HG03175 (cell line): ENCODE data around the gene SYT4.
"Not testable (repeated sequence)": the region's sequence is repeated elsewhere in the genome, so short reads cannot be mapped to it uniquely, and the experiment has no call there.

Source experiments
- ATAC-seq: cut with Tn5 transposase; IDR thresholded peaks from one replicate; pipeline ENCODE4 v1.9.1; 2021; ENCODE audit warnings: mild to moderate bottlenecking, moderate library complexity; ENCODE audit not compliant: unreplicated experiment

The SYT4 gene

GRCh38 chr18:43277164-43277600 is at the start of gene SYT4:
TSS of gene SYT4 (minus strand) at chr18:43277490. CDS start at chr18:43277281, 209 bp downstream.
- no peak for ATAC-seq

GRCh38 chr18:43322132-43322531 is 44.8 kb upstream of the SYT4 start:
- ATAC-seq: no peak

- no peak for ATAC-seq
Observed at GRCh38 chr18:43314941-43315340, 37.7 kb upstream of the SYT4 start.

GRCh38 chr18:43312891-43313290 is 35.6 kb upstream of the SYT4 start:
- no peak for ATAC-seq

GRCh38 chr18:43310239-43310638 is 32.9 kb upstream of the SYT4 start:
- no peak for ATAC-seq

GRCh38 chr18:43303376-43303775 is 26.1 kb upstream of the SYT4 start:
- ATAC-seq: no peak

- not testable (repeated sequence) for ATAC-seq
Observed at GRCh38 chr18:43286187-43286586, 8.9 kb upstream of the SYT4 start.

- no peak for ATAC-seq
Observed at GRCh38 chr18:43283299-43283698, 6.0 kb upstream of the SYT4 start.

- ATAC-seq: peak; percentile 80
Observed at GRCh38 chr18:43279015-43279744, 1.9 kb upstream of the SYT4 start.

GRCh38 chr18:43278355-43278754 is 1.1 kb upstream of the SYT4 start:
- no peak for ATAC-seq

- ATAC-seq: no peak
Observed at GRCh38 chr18:43276491-43276890, 799 bp downstream of the SYT4 start.

- no peak for ATAC-seq
Observed at GRCh38 chr18:43275546-43275945, 1.7 kb downstream of the SYT4 start.

- ATAC-seq: no peak
Observed at GRCh38 chr18:43274526-43274925, 2.8 kb downstream of the SYT4 start.

GRCh38 chr18:43271593-43272432 is 5.5 kb downstream of the SYT4 start:
- ATAC-seq: peak; percentile 79

GRCh38 chr18:43267818-43268217 is 9.5 kb downstream of the SYT4 start:
- ATAC-seq: no peak

- no peak for ATAC-seq
Observed at GRCh38 chr18:43265465-43265864, 11.8 kb downstream of the SYT4 start.

GRCh38 chr18:43248610-43249249 is 28.6 kb downstream of the SYT4 start:
- no peak for ATAC-seq

- ATAC-seq: no peak
Observed at GRCh38 chr18:43247944-43248343, 29.3 kb downstream of the SYT4 start.

- ATAC-seq: no peak
Observed at GRCh38 chr18:43238429-43238828, 38.9 kb downstream of the SYT4 start.

- ATAC-seq: no peak
Observed at GRCh38 chr18:43236921-43237320, 40.4 kb downstream of the SYT4 start.

GRCh38 chr18:43234889-43235288 is 42.4 kb downstream of the SYT4 start:
- no peak for ATAC-seq

- ATAC-seq: no peak
Observed at GRCh38 chr18:43222501-43222900, 54.8 kb downstream of the SYT4 start.
